Choroid plexus epithelial cell (primary cell): ENCODE data around the gene TTC34.
A peak's percentile ranks its signal among the peaks of the same experiment; 100 is the strongest.

Source experiments
- DNase-seq: peaks from one replicate; pipeline ENCODE4 v3.0.0-alpha.2; 2010; ENCODE audit warnings: low read depth
- H3K4me3 ChIP-seq: 2 replicates; pipeline ENCODE4 v1.5.1; 2011; ENCODE audit warnings: low read depth, mild to moderate bottlenecking, control low read depth, low read length, moderate library complexity
- CTCF ChIP-seq: conservative IDR thresholded peaks from 2 replicates; pipeline ENCODE4 v1.5.1; 2011; ENCODE audit warnings: low read depth, mild to moderate bottlenecking, control low read depth, inconsistent platforms, low read length, moderate library complexity

TTC34 gene

DNA sequence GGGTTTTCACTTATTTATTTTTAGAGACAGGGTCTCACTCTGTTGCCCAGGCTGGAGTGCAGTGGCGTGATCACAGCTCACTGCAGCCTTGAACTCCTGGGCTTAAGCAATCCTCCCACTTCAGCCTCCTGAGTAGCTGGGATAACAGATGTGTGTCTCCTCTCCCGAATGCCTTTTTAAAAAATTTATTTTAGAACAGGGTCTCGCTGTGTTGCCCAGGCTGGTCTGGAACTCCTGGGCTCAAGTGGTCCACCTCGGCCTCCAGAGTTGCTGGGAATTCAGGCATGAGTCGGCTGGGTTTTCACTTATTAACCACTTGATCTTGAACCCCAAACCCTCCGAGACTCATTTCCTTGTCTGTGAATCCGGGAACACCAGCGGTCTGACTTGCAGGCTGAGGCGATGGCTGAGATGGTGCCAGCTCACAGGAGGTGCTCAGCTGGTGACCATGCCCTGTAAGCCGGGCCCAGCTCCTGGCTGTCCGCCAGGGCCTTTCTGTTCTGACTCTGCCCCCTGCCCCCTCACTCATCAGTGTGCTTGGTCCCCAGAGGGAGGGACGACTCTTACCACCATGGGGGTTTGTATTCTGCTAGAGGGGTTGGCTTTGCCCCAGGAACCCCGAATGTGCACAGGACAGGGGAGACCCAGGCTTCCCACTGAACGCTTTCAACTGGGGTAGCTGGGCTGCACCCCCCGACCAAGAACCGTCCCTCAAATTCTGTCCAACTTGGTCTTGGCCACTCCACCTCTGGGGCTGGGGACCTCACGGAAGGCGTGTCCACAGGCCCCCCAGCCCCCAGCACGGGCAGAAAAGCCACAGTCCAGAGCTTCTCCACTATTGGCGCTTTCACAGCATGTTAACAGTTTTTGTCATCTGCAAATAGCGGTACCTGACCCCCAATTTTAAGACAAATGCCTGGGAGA is 191.2 kb downstream of the TTC34 start:
- DNase-seq: no peak
- H3K4me3 ChIP-seq: no peak overlapping the region
- TF ChIP-seq CTCF: no peak

DNA sequence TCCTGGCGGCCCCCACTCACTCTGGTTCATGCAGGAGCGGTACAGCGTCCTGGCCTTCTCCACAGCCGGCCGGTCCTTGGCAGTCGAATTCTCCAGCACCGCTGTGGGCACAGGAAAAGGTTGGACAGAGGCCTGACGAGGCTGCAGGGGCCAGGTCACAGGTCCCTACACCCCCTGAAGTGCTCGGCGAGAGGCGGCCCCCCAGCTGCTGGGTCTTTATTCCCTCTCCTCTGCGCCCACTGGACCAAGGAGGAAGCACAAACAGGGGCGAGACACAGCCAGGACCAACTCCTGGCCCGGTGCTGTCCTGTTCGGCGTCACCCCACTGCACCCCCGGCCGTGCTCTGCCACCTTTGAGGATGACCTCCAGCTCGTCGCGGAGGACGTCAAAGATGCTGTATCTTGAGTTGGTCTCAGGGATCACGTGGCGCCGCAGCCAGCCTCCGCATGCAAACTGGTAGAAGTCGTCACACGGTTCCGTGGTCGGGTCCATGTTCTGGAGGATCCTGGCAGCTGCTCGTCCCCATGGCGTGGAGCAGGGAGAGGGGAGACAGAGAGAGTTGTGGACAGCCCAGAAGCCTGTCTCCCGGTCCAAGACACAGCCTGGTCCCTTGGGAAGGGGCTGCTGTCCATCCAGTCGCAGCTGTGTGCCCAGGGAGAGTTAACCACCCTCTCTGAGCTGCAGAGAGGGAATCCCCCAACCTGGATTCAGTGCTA is 192.0 kb downstream of the TTC34 start:
- no peak overlapping the region for H3K4me3 ChIP-seq
- no peak for TF ChIP-seq CTCF
- DNase-seq: no peak

DNA sequence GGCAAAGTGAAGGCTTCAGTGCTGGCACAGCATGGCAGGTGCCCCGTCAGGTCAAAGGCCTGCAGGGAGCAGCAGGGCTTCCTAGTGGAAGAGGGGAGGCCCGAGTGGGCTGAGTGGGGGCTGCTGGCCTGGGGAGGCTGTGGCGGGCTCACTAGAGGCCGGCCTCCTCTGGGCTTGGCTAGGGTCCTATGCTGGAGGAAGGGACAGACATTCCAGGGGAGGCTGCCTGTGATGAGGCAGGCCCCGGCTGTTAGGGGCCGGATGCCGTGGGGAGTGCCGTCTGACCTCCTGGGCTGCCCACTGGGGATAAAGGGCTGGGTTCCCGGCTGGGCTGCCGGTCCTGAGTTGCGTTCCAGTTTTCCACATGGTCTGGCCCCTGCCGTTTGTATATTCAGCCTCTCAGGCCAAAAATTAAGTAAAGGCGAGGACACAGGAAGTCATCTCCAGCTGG is 193.8 kb downstream of the TTC34 start:
- peak; percentile 5 for DNase-seq
- no peak for TF ChIP-seq CTCF
- no peak overlapping the region for H3K4me3 ChIP-seq

DNA sequence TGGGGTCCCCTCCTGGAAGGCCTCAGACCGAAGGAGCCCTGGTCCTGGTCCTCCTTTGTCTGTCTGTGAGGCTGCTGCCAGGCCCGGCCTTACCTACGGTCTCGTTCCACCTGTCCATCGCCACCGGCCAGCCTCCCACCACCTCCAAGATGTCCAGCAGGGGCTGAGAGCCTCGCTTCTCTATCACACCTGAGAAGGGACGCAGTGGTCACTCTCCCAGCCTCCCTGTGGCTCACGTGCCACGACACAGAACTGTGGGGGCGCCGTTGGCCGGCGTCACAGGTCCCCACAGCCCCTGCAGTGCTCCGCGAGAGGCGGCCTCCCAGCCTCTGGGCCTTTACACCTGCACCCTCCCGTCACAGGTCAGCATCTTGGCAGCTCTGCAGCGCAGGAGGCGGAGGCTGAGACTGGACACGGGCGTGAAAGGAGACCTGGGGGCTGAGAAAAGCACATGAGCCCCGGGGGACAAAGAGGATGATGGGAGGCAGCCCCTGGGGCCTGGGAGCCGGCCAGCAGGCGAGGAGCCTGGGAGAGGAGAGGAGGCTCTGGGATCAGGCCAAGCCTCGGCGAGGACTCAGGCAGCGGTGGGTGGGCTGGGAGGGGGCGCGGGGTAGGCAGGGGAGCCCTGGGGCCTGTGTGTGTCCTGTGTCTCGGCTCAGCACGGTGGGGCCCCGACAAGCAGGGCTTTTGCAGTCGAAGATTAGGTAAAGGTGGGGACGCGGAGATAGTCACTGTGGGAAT is 194.4 kb downstream of the TTC34 start:
- no peak overlapping the region for H3K4me3 ChIP-seq
- TF ChIP-seq CTCF: no peak
- no peak for DNase-seq

- TF ChIP-seq CTCF: no peak
- H3K4me3 ChIP-seq: no peak overlapping the region
- DNase-seq: no peak
These were observed 195.1 kb downstream of the TTC34 start for GRCh38 chr1:2606396-2606880.

DNA sequence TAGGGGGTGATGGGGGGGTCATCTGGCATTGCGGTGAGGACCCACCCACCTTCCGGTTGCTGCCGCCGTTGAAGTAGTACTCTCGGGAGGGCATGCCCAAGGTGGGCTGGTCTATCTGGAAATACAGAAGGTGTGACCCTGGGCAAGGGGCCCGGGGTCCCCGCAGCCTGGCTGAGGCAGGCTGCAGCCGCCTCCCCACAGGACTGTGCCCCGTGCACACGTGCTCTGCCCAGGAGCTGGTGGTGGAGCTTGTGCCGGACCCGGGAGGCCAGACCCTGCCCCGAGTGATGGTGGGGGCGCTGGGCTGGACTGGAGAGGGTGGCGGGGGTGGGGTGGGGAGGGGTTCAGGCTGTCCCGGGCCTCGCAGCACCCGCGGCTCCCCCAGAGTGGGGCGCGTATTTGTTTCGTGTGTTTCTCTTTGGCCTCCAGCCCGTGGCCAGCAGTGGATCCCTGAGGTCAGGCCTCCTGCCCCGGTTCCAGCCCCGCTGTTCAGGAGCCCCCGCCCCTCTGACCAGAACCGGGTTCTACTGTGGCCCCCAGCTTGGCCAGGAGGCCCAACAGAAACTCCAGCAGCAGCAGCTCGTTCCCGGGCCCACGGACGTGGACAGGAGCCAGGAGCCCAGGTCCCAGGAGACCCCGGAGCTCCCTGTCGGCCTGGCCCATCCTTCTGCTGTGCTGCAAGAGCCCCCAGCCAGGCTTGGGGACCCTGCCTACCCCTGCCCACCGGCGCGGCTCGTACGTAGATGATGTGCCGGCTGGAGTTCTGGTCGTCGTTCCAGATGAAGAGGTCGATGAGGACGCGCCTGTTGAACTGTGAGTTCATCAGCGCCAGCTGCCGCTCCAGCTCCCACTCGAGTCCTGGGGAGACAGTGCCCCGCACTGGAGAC is 195.7 kb downstream of the TTC34 start:
- no peak for DNase-seq
- no peak for TF ChIP-seq CTCF
- H3K4me3 ChIP-seq: no peak overlapping the region
